Amniotic stem cell (primary cell): ENCODE results near the gene TBRG1.

Experiments
- DNase-seq: peaks from one replicate; lab custom pipeline; 2025; lab: John Stamatoyannopoulos, UW

TBRG1 gene

GRCh38 chr11:124618863-124619262, 3.8 kb upstream of the TBRG1 start:
- no peak for DNase-seq

- DNase-seq, result no peak
Observed at GRCh38 chr11:124623861-124624525, 1.3 kb downstream of the TBRG1 start.

- DNase-seq, result no peak
Observed at GRCh38 chr11:124625504-124626168, 3.0 kb downstream of the TBRG1 start.

GRCh38 chr11:124627546-124627945, 4.9 kb downstream of the TBRG1 start:
- no peak for DNase-seq

GRCh38 chr11:124629961-124630360, 7.3 kb downstream of the TBRG1 start:
- no peak for DNase-seq

- no peak for DNase-seq
Observed at GRCh38 chr11:124633355-124633754, 10.7 kb downstream of the TBRG1 start.

GRCh38 chr11:124635932-124636331, 13.3 kb downstream of the TBRG1 start:
- no peak for DNase-seq

GRCh38 chr11:124638500-124638899, 15.8 kb downstream of the TBRG1 start:
- DNase-seq, result no peak

GRCh38 chr11:124639186-124639585, 16.5 kb downstream of the TBRG1 start:
- DNase-seq, result no peak

- DNase-seq, result no peak
Observed at GRCh38 chr11:124640666-124641065, 18.0 kb downstream of the TBRG1 start.

- no peak for DNase-seq
Observed at GRCh38 chr11:124642628-124643027, 20.0 kb downstream of the TBRG1 start.

- no peak for DNase-seq
Observed at GRCh38 chr11:124643042-124643604, 20.5 kb downstream of the TBRG1 start.

GRCh38 chr11:124643605-124644425, 21.2 kb downstream of the TBRG1 start:
- DNase-seq, result peak; percentile 49

GRCh38 chr11:124644426-124645280, 22.0 kb downstream of the TBRG1 start:
- DNase-seq, result peak; percentile 46

- no peak for DNase-seq
Observed at GRCh38 chr11:124646148-124646547, 23.5 kb downstream of the TBRG1 start.

- no peak for DNase-seq
Observed at GRCh38 chr11:124648610-124649009, 25.9 kb downstream of the TBRG1 start.

GRCh38 chr11:124656774-124657630, 34.3 kb downstream of the TBRG1 start:
- no peak for DNase-seq

- no peak for DNase-seq
Observed at GRCh38 chr11:124657904-124658303, 35.2 kb downstream of the TBRG1 start.

- DNase-seq, result no peak
Observed at GRCh38 chr11:124658501-124658900, 35.8 kb downstream of the TBRG1 start.

GRCh38 chr11:124658986-124659385, 36.3 kb downstream of the TBRG1 start:
- no peak for DNase-seq

- DNase-seq, result no peak
Observed at GRCh38 chr11:124661553-124661952, 38.9 kb downstream of the TBRG1 start.
